Calu3 (cell line): ENCODE measurements around the gene MYPN. TPM values are rescaled to one million over a fixed set of nuclear protein-coding genes. Genes with fewer than 3 reads are reported as not detected.
A peak's percentile ranks its signal among the peaks of the same experiment; 100 is the strongest.

ENCODE experiments used
- Bru-seq: library from RNA; stranded (reverse); fragments of 400-500 nt; gene quantifications from one replicate; lab custom pipeline; 2021; lab: Mats Ljungman, UMichigan
- BruChase-seq, 2 experiments: library from RNA; stranded (reverse); fragments of 400-500 nt; gene quantifications; one replicate each; lab custom pipeline; 2021; lab: Mats Ljungman, UMichigan
- BruUV-seq: library from RNA; stranded (reverse); fragments of 400-500 nt; replicated peaks from 2 replicates; lab custom pipeline; 2021; lab: Mats Ljungman, UMichigan
- CTCF ChIA-PET: fragments of 300-600 bp; sonication (Branson Sonifier 250); formaldehyde crosslinking; loops from one replicate; lab custom pipeline; 2022; ENCODE audit warnings: antibody characterized with exemption; lab: Charles Lee
- DNase-seq: peaks from one replicate; pipeline ENCODE4 v3.0.0; 2022
- H3K27ac Mint-ChIP-seq: one replicate; pipeline ENCODE4 v1.8.0; 2022; ENCODE audit warnings: mixed read lengths; ENCODE audit not compliant: unreplicated experiment
- H3K27me3 Mint-ChIP-seq: one replicate; pipeline ENCODE4 v1.8.0; 2022; ENCODE audit warnings: mixed read lengths; ENCODE audit not compliant: unreplicated experiment
- H3K36me3 Mint-ChIP-seq: one replicate; pipeline ENCODE4 v1.8.0; 2022; ENCODE audit warnings: mild to moderate bottlenecking, moderate library complexity, mixed read lengths; ENCODE audit not compliant: insufficient read depth, unreplicated experiment
- H3K4me1 Mint-ChIP-seq: one replicate; pipeline ENCODE4 v1.8.0; 2022; ENCODE audit warnings: mild to moderate bottlenecking, low read depth, mixed read lengths; ENCODE audit not compliant: unreplicated experiment
- H3K4me3 Mint-ChIP-seq: one replicate; pipeline ENCODE4 v1.8.0; 2022; ENCODE audit warnings: mild to moderate bottlenecking, low read depth, moderate library complexity, mixed read lengths; ENCODE audit not compliant: unreplicated experiment
- H3K9me3 Mint-ChIP-seq: one replicate; pipeline ENCODE4 v1.8.0; 2022; ENCODE audit warnings: low read depth, mixed read lengths; ENCODE audit not compliant: unreplicated experiment
- CTCF ChIP-seq: fragments of 200-600 bp; IDR thresholded peaks from one replicate; pipeline ENCODE4 v1.8.0; 2022; ENCODE audit warnings: antibody characterized with exemption; ENCODE audit not compliant: unreplicated experiment
- intact Hi-C: fragments of 100-400 bp; cut with micrococcal nuclease; formaldehyde crosslinking; loops from one replicate; pipeline ENCODE4 v1.10.0; 2022; ENCODE audit not compliant: unreplicated experiment
- long read RNA-seq: library from polyadenylated mRNA; stranded (forward); transcript quantifications from one replicate; pipeline ENCODE4 v2.0.0, GENCODE V29; 2022
- total RNA-seq: library from RNA; stranded (reverse); gene quantifications from 2 replicates; pipeline ENCODE4 v1.2.3, GENCODE V29; 2022

The MYPN gene, protein sequence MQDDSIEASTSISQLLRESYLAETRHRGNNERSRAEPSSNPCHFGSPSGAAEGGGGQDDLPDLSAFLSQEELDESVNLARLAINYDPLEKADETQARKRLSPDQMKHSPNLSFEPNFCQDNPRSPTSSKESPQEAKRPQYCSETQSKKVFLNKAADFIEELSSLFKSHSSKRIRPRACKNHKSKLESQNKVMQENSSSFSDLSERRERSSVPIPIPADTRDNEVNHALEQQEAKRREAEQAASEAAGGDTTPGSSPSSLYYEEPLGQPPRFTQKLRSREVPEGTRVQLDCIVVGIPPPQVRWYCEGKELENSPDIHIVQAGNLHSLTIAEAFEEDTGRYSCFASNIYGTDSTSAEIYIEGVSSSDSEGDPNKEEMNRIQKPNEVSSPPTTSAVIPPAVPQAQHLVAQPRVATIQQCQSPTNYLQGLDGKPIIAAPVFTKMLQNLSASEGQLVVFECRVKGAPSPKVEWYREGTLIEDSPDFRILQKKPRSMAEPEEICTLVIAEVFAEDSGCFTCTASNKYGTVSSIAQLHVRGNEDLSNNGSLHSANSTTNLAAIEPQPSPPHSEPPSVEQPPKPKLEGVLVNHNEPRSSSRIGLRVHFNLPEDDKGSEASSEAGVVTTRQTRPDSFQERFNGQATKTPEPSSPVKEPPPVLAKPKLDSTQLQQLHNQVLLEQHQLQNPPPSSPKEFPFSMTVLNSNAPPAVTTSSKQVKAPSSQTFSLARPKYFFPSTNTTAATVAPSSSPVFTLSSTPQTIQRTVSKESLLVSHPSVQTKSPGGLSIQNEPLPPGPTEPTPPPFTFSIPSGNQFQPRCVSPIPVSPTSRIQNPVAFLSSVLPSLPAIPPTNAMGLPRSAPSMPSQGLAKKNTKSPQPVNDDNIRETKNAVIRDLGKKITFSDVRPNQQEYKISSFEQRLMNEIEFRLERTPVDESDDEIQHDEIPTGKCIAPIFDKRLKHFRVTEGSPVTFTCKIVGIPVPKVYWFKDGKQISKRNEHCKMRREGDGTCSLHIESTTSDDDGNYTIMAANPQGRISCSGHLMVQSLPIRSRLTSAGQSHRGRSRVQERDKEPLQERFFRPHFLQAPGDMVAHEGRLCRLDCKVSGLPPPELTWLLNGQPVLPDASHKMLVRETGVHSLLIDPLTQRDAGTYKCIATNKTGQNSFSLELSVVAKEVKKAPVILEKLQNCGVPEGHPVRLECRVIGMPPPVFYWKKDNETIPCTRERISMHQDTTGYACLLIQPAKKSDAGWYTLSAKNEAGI (N-terminal part only)
- total RNA-seq = 0.38 and 0.56 TPM in 2 replicates
- Bru-seq, nascent RNA = percentile 30 among the genes with signal in this experiment
- percentile 42 among the genes with signal in this experiment for BruChase-seq, experiment 1, labeled RNA remaining after a 6-hour chase
- percentile 31 among the genes with signal in this experiment for BruChase-seq, experiment 2, labeled RNA remaining after a 2-hour chase
- long read RNA-seq, partial matches to known transcripts = 0 of 1 reads
- long read RNA-seq, other reads (novel, unspliced or antisense) = 1 of 1 reads

DNA sequence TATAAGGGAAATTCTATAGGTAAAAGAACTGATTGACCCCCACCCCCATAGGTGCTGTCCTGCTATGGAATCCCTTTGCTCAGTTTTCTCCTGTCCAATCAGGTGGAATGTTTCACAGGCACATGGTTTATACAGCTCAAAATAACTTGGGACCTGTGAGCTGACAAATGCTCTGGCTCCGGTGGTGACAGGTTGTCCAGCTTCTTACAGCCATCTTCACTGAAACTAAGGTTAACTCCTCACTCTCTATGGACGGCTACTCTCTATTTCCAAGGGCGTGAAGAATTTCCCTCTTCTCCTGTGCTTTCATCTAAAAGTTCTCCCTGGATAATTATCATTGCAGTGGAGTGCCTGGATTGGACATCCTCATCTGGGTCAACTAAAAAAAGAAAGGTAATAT, at the start of gene MYPN:
MYPN (plus strand) TSS at position 158 of the 400 bp plus-strand sequence. CDS start 11,951 bp downstream, outside the sequence.
- H3K27ac Mint-ChIP-seq = no peak within 1 kb of the TSS

DNA sequence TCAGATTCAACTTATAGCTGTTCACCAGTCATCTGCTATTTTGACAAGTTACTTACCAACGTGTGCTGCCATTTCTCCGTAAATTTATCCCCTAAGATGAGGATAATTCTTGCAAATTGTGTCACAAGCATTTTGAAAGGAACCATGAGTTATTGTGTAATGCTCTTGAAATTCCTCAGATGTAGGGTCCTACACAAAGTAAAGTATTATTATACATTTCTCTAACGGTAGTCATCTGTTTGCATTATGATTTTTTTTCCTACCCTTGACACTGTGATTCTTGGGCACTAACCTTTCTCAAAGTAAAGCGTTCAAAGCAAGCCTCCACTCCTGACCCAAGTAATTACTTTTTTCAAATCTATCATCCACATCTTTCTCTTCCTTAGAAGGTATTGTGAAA, 42.3 kb upstream of the MYPN start:
- CTCF ChIA-PET = no interaction called here
- BruUV-seq = no TSS peak
- Mint-ChIP-seq H3K9me3 (no peaks in the 10 kb centered on the region), H3K4me1 (peaks cover 27% of the 10 kb centered on the region), H3K36me3 (peaks cover 21% of the 10 kb centered on the region), H3K27ac (no peak overlapping the region), H3K27me3 (no peaks in the 10 kb centered on the region), H3K4me3 (no peak overlapping the region)
- intact Hi-C loops = no loop called here
- no peak for DNase-seq
- no peak for TF ChIP-seq CTCF

More for the DNA sequence above, at the start of gene MYPN:
- intact Hi-C loops = no loop called here
- TF ChIP-seq CTCF = no peak
- DNase-seq = no peak
- H3K4me1 Mint-ChIP-seq = peaks cover 7% of the 10 kb centered on the region
- BruUV-seq = no TSS peak
- no peaks in the 10 kb centered on the region for H3K27me3 Mint-ChIP-seq
- CTCF ChIA-PET = interaction anchor here (0.9 kb wide), 1 partner anchor 15 kb away, joined by 3 read pairs; no protein-coding TSS in a partner anchor
- no peak within 1 kb of the TSS for H3K4me3 Mint-ChIP-seq
- no peaks in the 10 kb centered on the region for H3K9me3 Mint-ChIP-seq
- no peaks in the 10 kb centered on the region for H3K36me3 Mint-ChIP-seq

DNA sequence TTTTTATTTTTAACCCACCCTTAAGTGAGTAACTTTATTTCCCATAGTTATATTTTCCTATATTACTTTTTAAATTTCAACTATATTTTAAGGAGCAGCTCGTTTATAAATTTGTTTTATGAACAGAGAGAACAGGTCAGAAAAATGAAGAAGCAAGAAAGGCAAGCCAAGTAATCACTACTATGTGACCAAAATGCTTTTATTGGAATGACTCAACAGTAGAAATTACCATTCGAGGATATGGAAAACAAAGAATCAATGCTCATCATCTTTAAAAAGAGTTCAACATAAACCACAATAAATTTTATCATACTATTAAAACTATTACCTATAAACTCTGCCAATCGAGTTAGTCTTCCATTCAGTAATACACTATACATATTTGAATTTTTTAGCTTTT, 41.8 kb upstream of the MYPN start:
- H3K36me3 Mint-ChIP-seq = peaks cover 21% of the 10 kb centered on the region
- H3K9me3 Mint-ChIP-seq = no peaks in the 10 kb centered on the region
- intact Hi-C loops = no loop called here
- no peak for DNase-seq
- no TSS peak for BruUV-seq
- no peaks in the 10 kb centered on the region for H3K27me3 Mint-ChIP-seq
- CTCF ChIA-PET = no interaction called here
- H3K4me1 Mint-ChIP-seq = peaks cover 22% of the 10 kb centered on the region
- no peak overlapping the region for H3K4me3 Mint-ChIP-seq
- H3K27ac Mint-ChIP-seq = no peak overlapping the region
- no peak for TF ChIP-seq CTCF
